Hematopoietic multipotent progenitor cell treated with erythropoietin and hydrocortisone succinate and interleukin-3 and kit ligand, for 6 days (in vitro differentiated cells): ENCODE data around the gene ABCG4.
"Not testable (repeated sequence)": the region's sequence is repeated elsewhere in the genome, so short reads cannot be mapped to it uniquely, and the experiment has no call there.

Experiments
- DNase-seq: peaks from one replicate; pipeline ENCODE4 v3.0.0-alpha.2; 2015

The ABCG4 gene

DNA sequence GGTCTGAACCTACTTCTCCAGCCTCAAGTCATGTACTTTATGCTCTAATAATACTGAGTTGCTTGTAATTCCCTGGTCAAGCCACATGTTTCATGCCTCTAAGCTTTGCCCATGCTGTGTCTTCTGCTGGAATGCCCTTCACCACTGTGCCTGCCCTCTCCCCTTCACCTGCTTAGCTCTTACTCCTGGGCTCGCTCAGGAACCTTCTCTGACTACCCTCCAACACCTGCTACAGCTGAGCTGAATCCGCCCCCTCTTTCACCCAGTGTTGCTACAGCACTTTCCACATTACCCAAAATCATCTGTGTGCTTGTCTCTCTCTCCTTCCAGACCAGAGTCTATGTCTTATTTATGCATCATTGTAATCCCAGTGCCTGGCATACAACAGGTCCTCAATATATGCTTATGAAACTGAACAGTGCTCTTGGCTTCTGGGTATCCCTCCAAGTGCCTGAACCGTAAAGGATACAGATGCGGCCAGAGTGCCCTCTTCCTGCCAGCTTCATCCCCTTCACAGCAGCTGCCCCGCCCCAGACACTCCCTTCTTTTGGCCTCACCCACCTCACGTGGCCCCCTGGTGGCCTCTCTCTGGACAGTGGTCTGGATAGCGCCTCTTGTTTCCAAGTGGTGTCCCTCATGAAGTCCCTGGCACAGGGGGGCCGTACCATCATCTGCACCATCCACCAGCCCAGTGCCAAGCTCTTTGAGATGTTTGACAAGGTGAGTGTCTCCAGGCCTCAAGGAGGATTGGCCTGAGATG is 7.1 kb downstream of the ABCG4 start:
- DNase-seq, result peak; percentile 55

DNA sequence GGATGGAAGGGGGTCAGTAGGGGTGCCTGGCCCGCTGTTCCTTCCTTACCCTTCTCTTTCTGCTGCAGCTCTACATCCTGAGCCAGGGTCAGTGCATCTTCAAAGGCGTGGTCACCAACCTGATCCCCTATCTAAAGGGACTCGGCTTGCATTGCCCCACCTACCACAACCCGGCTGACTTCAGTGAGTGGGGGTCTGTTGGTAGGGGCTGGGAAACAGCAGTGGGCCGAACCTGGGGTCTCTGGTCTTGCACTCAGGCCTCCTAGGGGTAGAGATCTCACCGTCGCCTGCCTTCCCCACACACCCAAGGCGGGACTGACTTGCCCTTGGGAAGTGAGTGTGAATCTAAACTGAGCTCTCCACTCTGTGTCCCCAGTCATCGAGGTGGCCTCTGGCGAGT is 7.6 kb downstream of the ABCG4 start:
- no peak for DNase-seq

GRCh38 chr11:119157063-119157462 is 8.2 kb downstream of the ABCG4 start:
- DNase-seq, result peak; percentile 48

DNA sequence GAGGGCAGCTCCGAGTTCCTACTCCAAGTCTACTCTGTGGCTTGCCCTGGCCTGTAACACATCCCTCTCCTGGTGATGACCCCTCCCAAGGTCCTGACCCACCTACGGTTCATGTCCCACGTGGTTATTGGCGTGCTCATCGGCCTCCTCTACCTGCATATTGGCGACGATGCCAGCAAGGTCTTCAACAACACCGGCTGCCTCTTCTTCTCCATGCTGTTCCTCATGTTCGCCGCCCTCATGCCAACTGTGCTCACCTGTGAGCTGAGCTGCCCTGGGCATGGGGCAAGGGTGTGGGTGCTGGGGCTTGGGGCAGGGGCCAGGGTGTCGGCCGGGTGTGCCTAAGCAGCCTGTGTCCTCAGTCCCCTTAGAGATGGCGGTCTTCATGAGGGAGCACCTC is 9.6 kb downstream of the ABCG4 start:
- DNase-seq, result no peak

- DNase-seq, result no peak
Observed at GRCh38 chr11:119160151-119160550, 11.3 kb downstream of the ABCG4 start.

DNA sequence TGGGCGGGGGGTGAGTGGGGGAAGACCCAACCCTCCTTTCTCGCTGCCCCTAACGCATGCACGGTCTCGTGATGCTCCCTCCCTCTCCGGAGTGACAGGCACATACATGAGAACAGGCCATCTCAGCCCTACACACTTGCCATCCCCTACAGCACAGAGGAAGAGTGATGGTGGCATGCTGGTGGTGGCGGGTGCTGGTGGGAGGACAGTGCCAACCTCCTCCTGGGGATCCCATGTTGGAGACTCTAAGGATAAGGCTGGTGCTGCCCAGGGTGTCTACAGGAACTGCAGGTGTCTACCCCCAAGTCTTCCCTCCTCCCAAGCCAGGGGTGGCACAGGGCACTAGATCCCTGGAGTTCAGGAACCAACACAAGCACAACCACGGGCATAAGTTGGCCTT is 13.0 kb downstream of the ABCG4 start:
- no peak for DNase-seq

- no peak for DNase-seq
Observed at GRCh38 chr11:119166368-119167076, 17.7 kb downstream of the ABCG4 start.

GRCh38 chr11:119167077-119167458 is 18.2 kb downstream of the ABCG4 start:
- not testable (repeated sequence) for DNase-seq

GRCh38 chr11:119167933-119168332 is 19.1 kb downstream of the ABCG4 start:
- DNase-seq, result no peak

DNA sequence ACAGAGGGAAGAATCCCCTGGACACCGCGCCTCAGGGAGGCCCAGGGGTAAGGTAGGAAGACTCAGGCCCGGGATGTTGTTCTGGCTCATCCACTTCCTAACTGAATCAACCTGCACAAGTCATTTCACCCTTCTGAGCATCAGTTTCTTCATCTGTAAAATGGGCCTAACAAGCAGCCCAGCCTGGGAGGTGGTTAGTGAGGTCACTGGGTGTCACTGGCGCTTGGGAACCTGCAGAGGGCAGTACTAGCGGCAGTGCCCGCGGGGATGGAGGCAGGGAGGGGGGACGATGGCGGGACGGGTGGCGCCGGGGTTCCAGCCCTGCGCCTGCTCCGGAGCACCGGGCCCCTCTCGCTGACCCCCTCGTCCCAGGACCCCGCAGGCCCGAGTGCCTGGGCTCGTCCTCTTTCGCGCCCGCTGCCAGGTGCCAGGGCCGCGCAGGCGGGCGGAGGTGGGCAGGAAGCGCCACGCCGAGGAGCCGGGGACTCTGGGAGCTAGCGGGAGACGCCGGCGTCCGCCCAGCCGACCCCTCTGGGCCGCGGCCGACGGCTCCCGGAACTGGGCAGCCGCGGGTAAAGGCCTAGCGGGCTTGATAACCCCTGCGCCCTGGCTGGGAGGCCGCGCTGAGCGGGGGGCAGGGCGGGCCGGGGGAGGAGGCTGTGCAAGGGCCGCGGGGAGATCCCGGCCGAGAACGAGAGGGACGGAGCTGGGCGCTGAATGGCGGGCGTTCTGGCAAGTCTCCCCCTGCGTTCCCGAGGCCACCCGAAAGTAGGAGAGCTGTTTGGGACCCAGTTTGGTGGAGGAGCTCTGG is 19.8 kb downstream of the ABCG4 start, which contains the start of gene NLRX1:
NLRX1 (plus strand) TSS at position 255 of the 811 bp plus-strand sequence. CDS start 2,679 bp downstream, outside the sequence.
- peak; percentile 95 for DNase-seq

- peak; percentile 68 for DNase-seq
Observed at GRCh38 chr11:119169282-119169719, 20.4 kb downstream of the ABCG4 start.

GRCh38 chr11:119172513-119172912 is 23.7 kb downstream of the ABCG4 start:
- peak; percentile 66 for DNase-seq

DNA sequence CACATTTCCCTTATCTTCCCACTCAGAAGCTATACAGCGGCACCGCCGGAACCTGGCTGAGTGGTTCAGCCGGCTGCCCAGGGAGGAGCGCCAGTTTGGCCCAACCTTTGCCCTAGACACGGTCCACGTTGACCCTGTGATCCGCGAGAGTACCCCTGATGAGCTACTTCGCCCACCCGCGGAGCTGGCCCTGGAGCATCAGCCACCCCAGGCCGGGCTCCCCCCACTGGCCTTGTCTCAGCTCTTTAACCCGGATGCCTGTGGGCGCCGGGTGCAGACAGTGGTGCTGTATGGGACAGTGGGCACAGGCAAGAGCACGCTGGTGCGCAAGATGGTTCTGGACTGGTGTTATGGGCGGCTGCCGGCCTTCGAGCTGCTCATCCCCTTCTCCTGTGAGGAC is 24.6 kb downstream of the ABCG4 start:
- DNase-seq, result no peak

DNA sequence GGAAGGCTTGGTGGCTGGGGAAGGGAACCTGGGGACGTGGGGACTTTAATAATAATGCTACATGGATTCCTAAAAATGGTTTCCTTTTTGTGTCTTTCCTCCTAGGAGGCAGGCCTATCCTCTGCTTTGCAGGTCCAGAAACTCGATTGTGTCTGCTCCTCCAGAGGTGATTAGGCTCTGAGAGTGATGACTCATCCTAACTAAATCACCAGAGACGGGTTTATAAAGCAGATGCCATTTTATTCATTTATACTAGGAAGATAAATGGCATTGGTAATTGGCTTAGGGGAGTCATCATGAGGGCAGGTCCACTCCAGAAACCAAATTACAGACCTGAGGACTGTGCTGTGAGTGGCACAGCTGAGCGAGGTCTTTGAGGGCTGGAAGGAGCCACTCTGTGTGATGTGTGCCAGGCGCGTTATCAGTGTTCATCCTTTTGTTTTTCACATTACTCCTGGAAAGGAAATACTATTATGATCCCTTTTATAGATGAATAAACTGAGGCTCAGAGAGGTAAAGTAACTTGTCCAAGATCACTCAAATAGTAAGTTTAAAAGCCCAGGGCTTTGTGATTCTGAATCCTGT is 26.7 kb downstream of the ABCG4 start:
- DNase-seq, result peak; percentile 18

- no peak for DNase-seq
Observed at GRCh38 chr11:119178166-119178680, 29.4 kb downstream of the ABCG4 start.

DNA sequence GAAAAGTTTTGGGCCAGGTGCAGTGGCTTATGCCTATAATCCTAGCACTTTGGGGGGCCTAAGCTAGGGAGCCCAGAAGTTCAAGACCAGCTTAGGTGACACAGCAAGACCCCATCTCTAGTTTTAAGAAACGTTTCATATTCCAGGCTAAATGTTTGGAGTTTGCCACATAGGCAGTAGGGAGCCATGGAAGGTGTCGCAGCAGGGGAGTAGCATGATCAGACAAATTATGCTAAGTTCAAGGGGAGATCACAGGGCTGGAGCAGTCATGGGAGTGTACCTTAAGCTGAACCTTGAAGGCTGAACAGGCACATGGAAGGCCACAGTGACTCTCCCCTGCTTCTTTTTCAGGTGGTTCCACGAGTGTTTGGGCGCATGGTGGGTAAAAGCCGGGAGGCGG is 30.5 kb downstream of the ABCG4 start:
- DNase-seq, result no peak

- no peak for DNase-seq
Observed at GRCh38 chr11:119179983-119180382, 31.1 kb downstream of the ABCG4 start.

GRCh38 chr11:119180729-119181676 is 32.2 kb downstream of the ABCG4 start:
- DNase-seq, result no peak

- DNase-seq, result no peak
Observed at GRCh38 chr11:119181677-119182412, 33.0 kb downstream of the ABCG4 start.

- DNase-seq, result not testable (repeated sequence)
Observed at GRCh38 chr11:119184399-119184798, 35.5 kb downstream of the ABCG4 start.
